HL-60/S4 treated with phorbol 12-myristate 13-acetate at 8.2 ng/mL for 4 days and 3 days (cell line): ENCODE data around the gene MPZ.
"Not testable (repeated sequence)": the region's sequence is repeated elsewhere in the genome, so short reads cannot be mapped to it uniquely, and the experiment has no call there.

Source experiments
- in situ Hi-C: fragments of 300-500 bp; cut with MboI; formaldehyde crosslinking; loops from 2 replicates; pipeline ENCODE4 v1.15.0; 2022; ENCODE audit warnings: low sequenced_read_pairs

Gene MPZ

DNA sequence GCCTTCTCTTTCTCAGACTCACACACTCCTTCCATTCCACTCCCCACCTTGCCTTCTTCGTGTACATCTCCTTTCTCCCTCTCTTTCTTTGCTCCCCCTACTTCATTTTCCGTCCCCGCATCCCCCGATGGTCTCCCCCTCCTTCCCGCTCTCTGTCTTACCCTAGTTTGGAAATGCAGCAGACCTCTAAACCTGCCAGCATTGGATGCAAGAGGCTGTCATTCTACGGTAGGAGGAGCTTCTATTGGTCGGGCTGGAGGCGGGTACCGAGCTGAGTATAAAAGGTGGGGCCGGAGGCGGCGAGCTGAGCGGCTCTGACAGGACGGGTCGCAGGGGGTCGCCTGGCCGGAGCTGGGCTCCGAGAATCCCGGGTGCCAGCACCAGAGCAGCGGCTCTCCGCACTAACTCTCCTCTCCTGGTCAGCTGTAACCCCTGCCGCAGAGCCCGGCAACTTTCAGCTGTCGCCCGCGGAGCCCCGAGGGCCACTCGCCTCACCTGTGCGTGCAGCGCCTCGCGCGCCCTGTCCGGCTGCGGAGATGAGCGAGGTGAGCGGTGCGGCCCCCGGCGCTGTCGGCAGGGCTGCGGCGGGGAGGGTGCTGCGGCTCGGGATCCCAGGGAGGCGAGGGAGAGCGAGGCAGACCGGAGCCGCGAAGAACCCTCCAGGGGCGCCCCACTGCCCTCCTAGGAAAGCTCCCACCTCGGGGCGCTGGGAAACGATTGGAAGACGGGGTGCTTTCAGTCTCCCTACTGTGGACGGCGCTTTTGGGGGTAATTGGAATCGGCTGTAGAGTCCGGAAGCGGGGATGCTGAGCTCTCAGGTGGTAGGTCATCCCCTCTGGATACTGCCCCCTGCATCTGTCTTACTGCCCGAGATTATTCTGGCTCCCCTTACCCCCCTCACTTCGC is 51.1 kb downstream of the MPZ start, which contains the start of gene PCP4L1:
Gene PCP4L1, plus strand, starts transcription at position 307 of the 906 bp plus-strand sequence. Its CDS starts 230 bp downstream, at position 537.
- in situ Hi-C loops, result no loop called here

DNA sequence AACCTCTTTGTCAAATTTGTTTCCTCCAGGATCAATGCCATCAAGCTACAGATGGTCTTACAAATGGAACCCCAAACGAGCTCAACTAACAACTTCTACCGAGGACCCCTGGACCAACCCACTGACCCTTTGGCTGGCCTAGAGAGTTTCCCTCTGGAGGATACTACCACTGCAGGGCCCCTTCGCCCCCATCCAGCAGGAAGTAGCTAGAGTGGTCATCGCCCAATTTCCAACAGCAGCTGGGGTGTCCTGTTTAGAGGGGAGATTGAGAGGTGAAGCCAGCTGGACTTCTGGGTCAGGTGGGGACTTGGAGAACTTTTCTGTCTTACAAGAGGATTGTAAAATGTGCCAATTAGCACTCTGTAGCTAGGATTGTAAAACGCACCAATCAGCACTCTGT is 52.7 kb downstream of the MPZ start:
- in situ Hi-C loops, result not testable (repeated sequence)

DNA sequence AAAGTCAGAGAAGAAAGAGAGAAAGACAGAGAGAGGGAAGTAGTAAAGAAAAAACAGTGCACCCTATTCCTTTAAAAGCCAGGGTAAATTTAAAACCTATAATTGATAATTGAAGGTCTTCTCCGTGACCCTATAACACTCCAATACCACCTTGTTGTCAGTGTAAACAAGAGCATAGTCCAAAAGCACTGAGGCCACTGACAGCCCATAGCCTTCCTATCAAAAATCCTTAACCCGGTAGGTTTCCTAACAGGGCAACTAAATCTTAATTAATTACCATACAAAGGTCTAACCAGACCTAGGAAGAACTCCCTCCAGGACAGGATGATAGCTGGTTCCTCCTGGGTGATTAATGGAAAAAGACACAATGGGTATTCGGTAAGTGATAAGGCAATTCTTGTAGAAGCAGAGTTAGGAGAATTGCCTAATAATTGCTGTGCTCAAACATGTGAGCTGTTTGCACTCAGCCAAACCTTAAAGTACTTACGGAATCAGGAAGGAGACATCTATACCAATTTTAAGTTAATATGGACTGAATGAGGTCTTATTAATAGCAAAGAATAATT is 53.7 kb downstream of the MPZ start:
- in situ Hi-C loops, result not testable (repeated sequence)

DNA sequence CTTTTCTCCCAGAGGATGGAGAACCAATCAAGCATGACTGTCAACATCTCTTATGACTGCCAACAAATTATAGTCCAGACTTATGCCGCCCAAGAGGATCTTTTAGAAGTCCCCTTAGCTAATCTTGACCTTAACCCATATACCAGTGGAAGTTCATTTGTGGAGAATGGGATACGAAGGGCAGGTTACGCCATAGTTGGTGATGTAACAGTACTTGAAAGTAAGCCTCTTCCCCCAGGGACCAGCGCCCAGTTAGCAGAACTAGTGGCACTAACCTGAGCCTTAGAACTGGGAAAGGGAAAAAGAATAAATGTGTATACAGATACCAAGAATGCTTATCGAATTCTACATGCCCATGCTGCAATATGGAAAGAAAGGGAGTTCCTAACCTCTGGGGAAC is 54.5 kb downstream of the MPZ start:
- in situ Hi-C loops, result not testable (repeated sequence)
